ENCODE results near the gene C6orf15.

DNA sequence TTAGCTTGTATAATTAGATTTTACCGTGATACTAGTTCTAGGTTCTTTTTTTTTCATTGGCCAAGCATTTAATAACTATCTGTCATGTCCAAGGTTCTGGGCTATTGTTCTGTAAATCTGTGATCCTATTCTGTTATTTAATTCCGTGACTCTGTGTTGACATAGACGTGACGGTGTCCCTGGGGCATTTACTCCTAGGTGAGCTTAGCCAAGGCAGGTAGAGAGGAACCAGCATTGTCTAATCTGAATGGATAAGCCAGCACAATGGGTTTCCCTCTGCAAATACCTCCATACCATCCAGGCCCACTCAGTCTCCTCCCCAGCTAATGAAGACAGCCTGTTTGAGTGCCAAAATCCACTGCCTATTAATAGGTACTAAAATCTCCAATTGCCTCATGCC is 16.8 kb upstream of the C6orf15 start:
- TF ChIP-seq POLR2AphosphoS5 (IDR thresholded peaks at IDR 0.05; ENCODE audit: low read depth, low read length): no peak
- TF ChIP-seq, protein P1, sequence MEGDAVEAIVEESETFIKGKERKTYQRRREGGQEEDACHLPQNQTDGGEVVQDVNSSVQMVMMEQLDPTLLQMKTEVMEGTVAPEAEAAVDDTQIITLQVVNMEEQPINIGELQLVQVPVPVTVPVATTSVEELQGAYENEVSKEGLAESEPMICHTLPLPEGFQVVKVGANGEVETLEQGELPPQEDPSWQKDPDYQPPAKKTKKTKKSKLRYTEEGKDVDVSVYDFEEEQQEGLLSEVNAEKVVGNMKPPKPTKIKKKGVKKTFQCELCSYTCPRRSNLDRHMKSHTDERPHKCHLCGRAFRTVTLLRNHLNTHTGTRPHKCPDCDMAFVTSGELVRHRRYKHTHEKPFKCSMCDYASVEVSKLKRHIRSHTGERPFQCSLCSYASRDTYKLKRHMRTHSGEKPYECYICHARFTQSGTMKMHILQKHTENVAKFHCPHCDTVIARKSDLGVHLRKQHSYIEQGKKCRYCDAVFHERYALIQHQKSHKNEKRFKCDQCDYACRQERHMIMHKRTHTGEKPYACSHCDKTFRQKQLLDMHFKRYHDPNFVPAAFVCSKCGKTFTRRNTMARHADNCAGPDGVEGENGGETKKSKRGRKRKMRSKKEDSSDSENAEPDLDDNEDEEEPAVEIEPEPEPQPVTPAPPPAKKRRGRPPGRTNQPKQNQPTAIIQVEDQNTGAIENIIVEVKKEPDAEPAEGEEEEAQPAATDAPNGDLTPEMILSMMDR (IDR thresholded peaks at IDR 0.05): no peak
- TF ChIP-seq, protein P2, sequence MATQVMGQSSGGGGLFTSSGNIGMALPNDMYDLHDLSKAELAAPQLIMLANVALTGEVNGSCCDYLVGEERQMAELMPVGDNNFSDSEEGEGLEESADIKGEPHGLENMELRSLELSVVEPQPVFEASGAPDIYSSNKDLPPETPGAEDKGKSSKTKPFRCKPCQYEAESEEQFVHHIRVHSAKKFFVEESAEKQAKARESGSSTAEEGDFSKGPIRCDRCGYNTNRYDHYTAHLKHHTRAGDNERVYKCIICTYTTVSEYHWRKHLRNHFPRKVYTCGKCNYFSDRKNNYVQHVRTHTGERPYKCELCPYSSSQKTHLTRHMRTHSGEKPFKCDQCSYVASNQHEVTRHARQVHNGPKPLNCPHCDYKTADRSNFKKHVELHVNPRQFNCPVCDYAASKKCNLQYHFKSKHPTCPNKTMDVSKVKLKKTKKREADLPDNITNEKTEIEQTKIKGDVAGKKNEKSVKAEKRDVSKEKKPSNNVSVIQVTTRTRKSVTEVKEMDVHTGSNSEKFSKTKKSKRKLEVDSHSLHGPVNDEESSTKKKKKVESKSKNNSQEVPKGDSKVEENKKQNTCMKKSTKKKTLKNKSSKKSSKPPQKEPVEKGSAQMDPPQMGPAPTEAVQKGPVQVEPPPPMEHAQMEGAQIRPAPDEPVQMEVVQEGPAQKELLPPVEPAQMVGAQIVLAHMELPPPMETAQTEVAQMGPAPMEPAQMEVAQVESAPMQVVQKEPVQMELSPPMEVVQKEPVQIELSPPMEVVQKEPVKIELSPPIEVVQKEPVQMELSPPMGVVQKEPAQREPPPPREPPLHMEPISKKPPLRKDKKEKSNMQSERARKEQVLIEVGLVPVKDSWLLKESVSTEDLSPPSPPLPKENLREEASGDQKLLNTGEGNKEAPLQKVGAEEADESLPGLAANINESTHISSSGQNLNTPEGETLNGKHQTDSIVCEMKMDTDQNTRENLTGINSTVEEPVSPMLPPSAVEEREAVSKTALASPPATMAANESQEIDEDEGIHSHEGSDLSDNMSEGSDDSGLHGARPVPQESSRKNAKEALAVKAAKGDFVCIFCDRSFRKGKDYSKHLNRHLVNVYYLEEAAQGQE (IDR thresholded peaks at IDR 0.05; ENCODE audit: insufficient read depth in 1 of 2, low read depth in 2 of 2, low read length in 1 of 2): no peak
- no peak for TF ChIP-seq TCF7L2 (IDR thresholded peaks at IDR 0.05; ENCODE audit: low read depth, low read length)
